ENCODE measurements around the gene CYTH3. TPM values are rescaled to one million over a fixed set of nuclear protein-coding genes. Genes with fewer than 3 reads are reported as not detected.

Gene CYTH3
- total RNA-seq, 1 donor from 2014 or later: 24.1 TPM

DNA sequence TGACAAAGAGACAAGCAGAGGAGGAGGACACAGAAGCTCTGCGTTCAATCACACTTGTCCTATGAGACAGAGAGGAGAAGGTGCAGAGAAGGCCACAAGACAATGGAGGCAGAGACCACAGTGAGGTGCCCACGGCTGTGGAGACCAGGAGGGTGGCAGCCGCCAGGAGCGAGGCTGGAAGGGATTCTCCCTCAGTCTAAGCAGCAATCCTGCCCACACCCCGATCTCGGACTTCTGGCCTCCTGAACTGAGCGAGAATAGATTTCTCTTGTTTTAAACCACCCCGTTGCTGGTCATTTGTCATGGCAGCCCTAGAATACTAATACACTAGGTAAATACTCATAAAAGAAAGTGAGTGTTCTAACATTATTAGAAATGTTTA lies 92.1 kb downstream of the CYTH3 start:
- TF ChIP-seq, protein P1, sequence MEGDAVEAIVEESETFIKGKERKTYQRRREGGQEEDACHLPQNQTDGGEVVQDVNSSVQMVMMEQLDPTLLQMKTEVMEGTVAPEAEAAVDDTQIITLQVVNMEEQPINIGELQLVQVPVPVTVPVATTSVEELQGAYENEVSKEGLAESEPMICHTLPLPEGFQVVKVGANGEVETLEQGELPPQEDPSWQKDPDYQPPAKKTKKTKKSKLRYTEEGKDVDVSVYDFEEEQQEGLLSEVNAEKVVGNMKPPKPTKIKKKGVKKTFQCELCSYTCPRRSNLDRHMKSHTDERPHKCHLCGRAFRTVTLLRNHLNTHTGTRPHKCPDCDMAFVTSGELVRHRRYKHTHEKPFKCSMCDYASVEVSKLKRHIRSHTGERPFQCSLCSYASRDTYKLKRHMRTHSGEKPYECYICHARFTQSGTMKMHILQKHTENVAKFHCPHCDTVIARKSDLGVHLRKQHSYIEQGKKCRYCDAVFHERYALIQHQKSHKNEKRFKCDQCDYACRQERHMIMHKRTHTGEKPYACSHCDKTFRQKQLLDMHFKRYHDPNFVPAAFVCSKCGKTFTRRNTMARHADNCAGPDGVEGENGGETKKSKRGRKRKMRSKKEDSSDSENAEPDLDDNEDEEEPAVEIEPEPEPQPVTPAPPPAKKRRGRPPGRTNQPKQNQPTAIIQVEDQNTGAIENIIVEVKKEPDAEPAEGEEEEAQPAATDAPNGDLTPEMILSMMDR (conservative IDR thresholded peaks at IDR 0.05): no peak
- Mint-ChIP-seq H3K36me3 (ENCODE audit: low read depth) (no peaks in the 10 kb centered on the region), H3K4me3 (no peak overlapping the region), H3K27ac (ENCODE audit: unreplicated experiment) (peak overlapping the region; percentile 19), H3K27me3 (ENCODE audit: low read depth) (no peaks in the 10 kb centered on the region), H3K4me1 (peaks cover 13% of the 10 kb centered on the region), H3K9me3 (no peaks in the 10 kb centered on the region)
- DNase-seq (ENCODE audit: low read depth, low spot score): no peak

DNA sequence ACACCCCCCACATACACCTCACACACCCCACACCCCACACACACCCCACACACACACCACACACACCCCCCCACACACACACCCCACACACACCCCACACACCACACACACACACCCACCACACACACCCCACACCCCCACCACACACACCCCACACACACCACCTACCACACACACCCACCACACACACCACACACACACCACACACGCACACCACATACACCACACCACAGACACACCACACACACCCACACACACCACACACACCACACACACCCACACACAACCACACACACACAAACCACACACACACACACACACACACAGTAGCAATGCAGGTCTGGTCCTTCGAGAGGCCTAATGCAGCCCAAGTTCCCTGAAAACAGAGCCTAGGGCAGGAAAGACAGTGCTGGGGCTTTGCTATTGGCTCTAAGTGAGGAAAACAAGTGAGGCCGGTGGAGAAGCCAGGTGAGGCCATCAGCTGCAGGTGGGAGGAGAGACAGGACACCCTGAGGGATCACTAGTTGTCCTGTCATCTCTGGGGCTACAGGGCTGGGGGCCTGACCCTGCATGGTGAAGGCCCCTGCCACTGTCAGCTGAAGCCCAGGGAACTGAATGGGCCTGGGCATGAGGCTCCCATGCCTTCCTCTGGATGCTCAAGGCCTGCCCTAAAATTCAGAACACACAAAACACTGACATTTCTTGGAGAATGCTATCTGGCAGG lies 92.6 kb downstream of the CYTH3 start:
- H3K27me3 Mint-ChIP-seq (ENCODE audit: low read depth): no peaks in the 10 kb centered on the region
- no peak for DNase-seq (ENCODE audit: low read depth, low spot score)

DNA sequence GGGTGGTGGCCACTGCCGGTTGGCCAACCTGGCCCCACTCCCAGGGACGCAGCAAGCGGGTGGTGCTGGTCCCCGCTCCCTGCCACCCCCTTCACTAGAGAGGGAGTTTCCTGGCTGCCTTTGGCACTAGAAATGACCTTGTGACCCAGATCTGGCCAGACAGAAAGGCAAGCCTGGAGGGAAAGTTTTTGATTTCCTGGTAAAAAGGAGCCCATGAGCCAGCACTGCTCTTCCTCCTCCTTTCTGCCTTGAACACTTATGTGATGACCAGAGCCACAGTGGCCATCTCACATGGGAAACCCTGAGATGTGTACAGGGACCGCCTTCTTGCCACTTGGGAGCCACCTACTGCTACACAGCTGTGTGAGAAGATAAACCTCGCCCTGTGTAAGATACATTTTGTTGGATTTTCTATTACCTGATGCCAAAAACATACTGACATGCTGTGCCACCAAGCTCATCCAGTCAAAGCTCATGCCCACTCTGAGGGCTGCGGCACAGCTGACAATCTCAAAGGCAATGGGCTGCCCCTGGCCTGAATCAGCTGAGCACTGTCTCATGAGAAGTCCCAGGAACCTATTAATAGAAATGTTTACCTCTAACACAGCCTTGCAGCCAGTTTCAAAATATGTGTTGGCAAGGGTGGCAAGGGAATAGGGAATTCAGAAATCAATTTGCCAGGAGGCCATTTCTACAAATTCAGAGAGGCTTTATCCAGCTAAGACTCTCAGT lies 94.0 kb downstream of the CYTH3 start:
- H3K4me3 Mint-ChIP-seq: no peak overlapping the region
- no peak for DNase-seq (ENCODE audit: low read depth, low spot score)
- no peaks in the 10 kb centered on the region for H3K9me3 Mint-ChIP-seq
- peak overlapping the region; percentile 70 for H3K27ac Mint-ChIP-seq (ENCODE audit: unreplicated experiment)
- TF ChIP-seq, protein P1 (conservative IDR thresholded peaks at IDR 0.05): no peak
- H3K36me3 Mint-ChIP-seq (ENCODE audit: low read depth): no peaks in the 10 kb centered on the region
- H3K4me1 Mint-ChIP-seq: peaks cover 10% of the 10 kb centered on the region
- no peaks in the 10 kb centered on the region for H3K27me3 Mint-ChIP-seq (ENCODE audit: low read depth)

More for the DNA sequence above, 92.6 kb downstream of the CYTH3 start:
- no peaks in the 10 kb centered on the region for H3K9me3 Mint-ChIP-seq
- peaks cover 13% of the 10 kb centered on the region for H3K4me1 Mint-ChIP-seq
- no peaks in the 10 kb centered on the region for H3K36me3 Mint-ChIP-seq (ENCODE audit: low read depth)
- no peak overlapping the region for H3K4me3 Mint-ChIP-seq
- TF ChIP-seq, protein P1 (conservative IDR thresholded peaks at IDR 0.05): no peak
- no peak overlapping the region for H3K27ac Mint-ChIP-seq (ENCODE audit: unreplicated experiment)

DNA sequence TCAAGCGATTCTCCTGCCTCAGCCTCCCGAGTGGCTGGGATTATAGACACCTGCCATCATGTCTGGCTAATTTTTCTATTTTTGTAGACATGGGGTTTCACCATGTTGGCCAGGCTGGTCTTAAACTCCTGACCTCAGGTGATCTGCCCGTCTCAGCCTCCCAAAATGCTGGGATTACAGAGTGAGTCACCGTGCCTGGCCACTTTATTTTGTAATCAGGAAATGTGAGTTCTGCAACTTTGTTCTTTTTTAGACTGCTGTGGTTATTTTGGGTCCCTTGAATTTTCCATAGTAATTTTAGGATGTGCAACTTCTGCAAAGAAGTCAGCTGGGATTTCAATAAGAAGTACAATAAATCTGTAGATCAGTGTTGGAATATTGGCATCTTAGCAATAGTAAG lies 96.8 kb downstream of the CYTH3 start:
- no peak overlapping the region for H3K27ac Mint-ChIP-seq (ENCODE audit: unreplicated experiment)
- no peaks in the 10 kb centered on the region for H3K9me3 Mint-ChIP-seq
- no peak overlapping the region for H3K4me3 Mint-ChIP-seq
- no peaks in the 10 kb centered on the region for H3K36me3 Mint-ChIP-seq (ENCODE audit: low read depth)
- peaks cover 8% of the 10 kb centered on the region for H3K4me1 Mint-ChIP-seq
- TF ChIP-seq, protein P1 (conservative IDR thresholded peaks at IDR 0.05): no peak
- no peak for DNase-seq (ENCODE audit: low read depth, low spot score)
- H3K27me3 Mint-ChIP-seq (ENCODE audit: low read depth): no peaks in the 10 kb centered on the region

DNA sequence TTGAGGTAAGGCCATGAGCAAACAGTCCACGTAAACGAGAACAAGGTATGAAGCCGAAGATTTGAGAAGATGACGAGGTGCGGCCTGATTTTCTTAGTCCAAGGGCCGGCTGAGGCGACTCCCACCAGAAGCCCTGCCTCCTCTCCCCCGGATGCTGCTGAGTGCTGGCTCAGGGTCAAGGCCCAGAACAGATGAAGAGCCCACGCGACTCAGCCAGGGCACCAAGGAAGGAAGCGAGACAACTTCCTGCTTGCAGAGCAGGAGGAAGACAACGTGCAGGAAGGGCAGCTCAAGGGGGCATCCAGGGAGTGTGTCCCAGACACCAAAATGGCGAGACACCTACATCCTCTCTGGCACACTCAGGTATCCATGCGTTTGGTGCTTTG lies 99.5 kb downstream of the CYTH3 start:
- Mint-ChIP-seq H3K27me3 (ENCODE audit: low read depth) (no peaks in the 10 kb centered on the region), H3K36me3 (ENCODE audit: low read depth) (no peaks in the 10 kb centered on the region), H3K9me3 (no peaks in the 10 kb centered on the region), H3K4me1 (no peaks in the 10 kb centered on the region), H3K27ac (ENCODE audit: unreplicated experiment) (peak overlapping the region; percentile 36), H3K4me3 (no peak overlapping the region)
- TF ChIP-seq, protein P1 (conservative IDR thresholded peaks at IDR 0.05): no peak
- DNase-seq (ENCODE audit: low read depth, low spot score): no peak
